NCI-H69 (cell line): Measurements from ENCODE around the gene NCOR1.

Experiments used
- DNase-seq: peaks from one replicate; lab custom pipeline; 2025; lab: John Stamatoyannopoulos, UW

The NCOR1 gene

GRCh38 chr17:16027708-16028584, 187.4 kb downstream of the NCOR1 start:
- DNase-seq: no peak

- DNase-seq: no peak
These were observed 188.4 kb downstream of the NCOR1 start for GRCh38 chr17:16026895-16027294.

GRCh38 chr17:16025202-16025601, 190.1 kb downstream of the NCOR1 start:
- DNase-seq: no peak

- DNase-seq: no peak
These were observed 191.5 kb downstream of the NCOR1 start for GRCh38 chr17:16023881-16024280.

- DNase-seq: no peak
These were observed 196.0 kb downstream of the NCOR1 start for GRCh38 chr17:16019347-16019746.

- DNase-seq: peak; percentile 21
These were observed 201.4 kb downstream of the NCOR1 start for GRCh38 chr17:16013943-16014407.

GRCh38 chr17:16007439-16007838, 207.9 kb downstream of the NCOR1 start:
- DNase-seq: no peak

GRCh38 chr17:16005636-16006035, 209.7 kb downstream of the NCOR1 start:
- DNase-seq: no peak

- no peak for DNase-seq
These were observed 211.5 kb downstream of the NCOR1 start for GRCh38 chr17:16003841-16004240.

GRCh38 chr17:16002708-16003260, 212.6 kb downstream of the NCOR1 start:
- no peak for DNase-seq

GRCh38 chr17:16001226-16001897, 214.0 kb downstream of the NCOR1 start:
- no peak for DNase-seq

GRCh38 chr17:15999974-16000827, 215.1 kb downstream of the NCOR1 start:
- DNase-seq: peak; percentile 71

- peak; percentile 94 for DNase-seq
These were observed 216.0 kb downstream of the NCOR1 start, which contains the start of the genes TTC19 and ZSWIM7 for GRCh38 chr17:15999141-15999973. Gene TTC19 (plus strand): TSS chr17:15999824. CDS start chr17:15999849, 25 bp downstream. Gene ZSWIM7 (minus strand): TSS chr17:15999704. CDS start chr17:15999594, 110 bp downstream.

- DNase-seq: no peak
These were observed 217.2 kb downstream of the NCOR1 start for GRCh38 chr17:15998031-15998562.

GRCh38 chr17:15996322-15996721, 219.0 kb downstream of the NCOR1 start:
- no peak for DNase-seq

- no peak for DNase-seq
These were observed 233.4 kb downstream of the NCOR1 start for GRCh38 chr17:15981646-15982580.

GRCh38 chr17:15981208-15981607, 234.1 kb downstream of the NCOR1 start:
- DNase-seq: no peak
